HEK293 (cell line): ENCODE measurements around the gene LRRK1.

Source experiments
- CTCF ChIA-PET: fragments of 350-600 bp; formaldehyde crosslinking; extraction: SDS; loops from one replicate; lab custom pipeline; 2021; ENCODE audit warnings: antibody characterized with exemption; lab: Yijun Ruan, JAX
- POLR2A ChIA-PET: fragments of 300-600 bp; formaldehyde crosslinking; extraction: SDS; loops from one replicate; lab custom pipeline; 2020; ENCODE audit warnings: antibody characterized with exemption, inconsistent platforms; lab: Yijun Ruan, JAX
- H3K27ac ChIP-seq: fragments of 200-500 bp; sonication (Bioruptor generic); 2 replicates; pipeline ENCODE4 v1.5.1; 2014; ENCODE audit warnings: low read depth, low read length, control low read depth, inconsistent platforms; ENCODE audit errors: extremely low read depth
- H3K36me3 ChIP-seq, 2 experiments: fragments of 200-500 bp in 1 of 2; sonication (Bioruptor generic) in 1 of 2; 1 replicate in 1 of 2; 2 replicates in 1 of 2; pipeline ENCODE4 v1.5.1; 2014 to 2017; ENCODE audit warnings: inconsistent platforms in 2 of 2, low read length in 2 of 2; ENCODE audit not compliant: control insufficient read depth in 2 of 2, insufficient read depth in 1 of 2
- H3K4me1 ChIP-seq: fragments of 200-500 bp; sonication (Bioruptor generic); 2 replicates; pipeline ENCODE4 v1.5.1; 2014; ENCODE audit warnings: mild to moderate bottlenecking, low read length, inconsistent platforms; ENCODE audit not compliant: control insufficient read depth, insufficient read depth
- H3K4me3 ChIP-seq: 2 replicates; pipeline ENCODE4 v1.5.1; 2011; ENCODE audit warnings: low read depth, mild to moderate bottlenecking, control low read depth, low read length, moderate library complexity
- H3K9me3 ChIP-seq: fragments of 200-500 bp; sonication (Bioruptor generic); 2 replicates; pipeline ENCODE4 v1.5.1; 2014; ENCODE audit warnings: low read depth, low read length, inconsistent platforms; ENCODE audit not compliant: control insufficient read depth, insufficient read depth
- YY2 ChIP-seq: fragments of 450-650 bp; formaldehyde crosslinking; IDR thresholded peaks from 2 replicates; pipeline ENCODE4 v1.5.1; 2016; ENCODE audit warnings: missing biosample characterization, missing genetic modification characterization
- ZBTB10 ChIP-seq: fragments of 450-650 bp; formaldehyde crosslinking; IDR thresholded peaks from 2 replicates; pipeline ENCODE4 v1.5.1; 2016; ENCODE audit warnings: missing biosample characterization, missing genetic modification characterization
- ZBTB48 ChIP-seq: fragments of 450-650 bp; formaldehyde crosslinking; IDR thresholded peaks from 2 replicates; pipeline ENCODE4 v1.5.1; 2016; ENCODE audit warnings: missing biosample characterization, missing genetic modification characterization
- ZEB2 ChIP-seq: fragments of 450-650 bp; formaldehyde crosslinking; IDR thresholded peaks from 2 replicates; pipeline ENCODE4 v1.5.1; 2016; ENCODE audit warnings: missing biosample characterization, missing genetic modification characterization
- ZNF2 ChIP-seq: fragments of 450-650 bp; formaldehyde crosslinking; IDR thresholded peaks from 2 replicates; pipeline ENCODE4 v1.5.1; 2016; ENCODE audit warnings: missing biosample characterization, missing genetic modification characterization
- ZNF223 ChIP-seq: fragments of 450-650 bp; formaldehyde crosslinking; IDR thresholded peaks from 2 replicates; pipeline ENCODE4 v1.5.1; 2016; ENCODE audit warnings: missing biosample characterization, missing genetic modification characterization
- ZNF324 ChIP-seq: fragments of 450-650 bp; formaldehyde crosslinking; IDR thresholded peaks from 2 replicates; pipeline ENCODE4 v1.5.1; 2016; ENCODE audit warnings: missing biosample characterization, missing genetic modification characterization
- ZNF354C ChIP-seq: fragments of 450-650 bp; formaldehyde crosslinking; IDR thresholded peaks from 2 replicates; pipeline ENCODE4 v1.5.1; 2016; ENCODE audit warnings: missing biosample characterization, missing genetic modification characterization, low read depth, borderline replicate concordance
- ZNF416 ChIP-seq: fragments of 450-650 bp; formaldehyde crosslinking; IDR thresholded peaks from 2 replicates; pipeline ENCODE4 v1.5.1; 2016; ENCODE audit warnings: missing biosample characterization, missing genetic modification characterization
- ZNF488 ChIP-seq: fragments of 450-650 bp; formaldehyde crosslinking; IDR thresholded peaks from 2 replicates; pipeline ENCODE4 v1.5.1; 2016; ENCODE audit warnings: missing biosample characterization, missing genetic modification characterization
- ZNF513 ChIP-seq: fragments of 450-650 bp; IDR thresholded peaks from 2 replicates; pipeline ENCODE4 v1.5.1; 2018; ENCODE audit warnings: missing biosample characterization, missing genetic modification characterization
- ZNF518A ChIP-seq: fragments of 450-650 bp; formaldehyde crosslinking; conservative IDR thresholded peaks from 2 replicates; pipeline ENCODE4 v1.5.1; 2016; ENCODE audit warnings: low read depth, missing biosample characterization, missing genetic modification characterization
- ZNF521 ChIP-seq: fragments of 450-650 bp; formaldehyde crosslinking; IDR thresholded peaks from 2 replicates; pipeline ENCODE4 v1.5.1; 2017; ENCODE audit warnings: missing biosample characterization, mild to moderate bottlenecking, missing genetic modification characterization
- ZNF530 ChIP-seq: fragments of 450-650 bp; formaldehyde crosslinking; IDR thresholded peaks from 2 replicates; pipeline ENCODE4 v1.5.1; 2016; ENCODE audit warnings: low read depth, missing biosample characterization, missing genetic modification characterization
- ZNF549 ChIP-seq: fragments of 450-650 bp; IDR thresholded peaks from 2 replicates; pipeline ENCODE4 v1.5.1; 2018; ENCODE audit warnings: missing biosample characterization, missing genetic modification characterization, mild to moderate bottlenecking, inconsistent platforms, moderate library complexity
- ZNF830 ChIP-seq: fragments of 450-650 bp; IDR thresholded peaks from 2 replicates; pipeline ENCODE4 v1.5.0; 2018; ENCODE audit warnings: missing biosample characterization, missing genetic modification characterization, low read depth, mild to moderate bottlenecking, moderate library complexity
- ZSCAN4 ChIP-seq: fragments of 450-650 bp; formaldehyde crosslinking; IDR thresholded peaks from 2 replicates; pipeline ENCODE4 v1.5.1; 2017; ENCODE audit warnings: missing biosample characterization, missing genetic modification characterization

LRRK1 gene

GRCh38 chr15:101053261-101053660, 134.1 kb downstream of the LRRK1 start:
- no peaks in the 10 kb centered on the region for H3K9me3 ChIP-seq
- no peak overlapping the region for H3K4me3 ChIP-seq
- CTCF ChIA-PET: interaction anchor here (0.7 to 1.1 kb wide), 2 partner anchors 45 to 455 kb away, joined by 3 to 4 read pairs; no protein-coding TSS in a partner anchor
- POLR2A ChIA-PET: no interaction called here
- H3K36me3 ChIP-seq: no peaks in the 10 kb centered on the region; a peak in 1 of 3 replicates
- H3K4me1 ChIP-seq: no peaks in the 10 kb centered on the region
- H3K27ac ChIP-seq: no peak overlapping the region
- TF ChIP-seq ZNF416 (tag by site-specific recombination) (no peak), ZNF521 (tag by site-specific recombination) (no peak), ZNF324 (tag by site-specific recombination) (no peak), ZBTB10 (tag by site-specific recombination) (no peak), ZNF513 (tag by site-specific recombination) (no peak), ZEB2 (tag by site-specific recombination) (no peak), ZNF530 (tag by site-specific recombination) (no peak), ZNF518A (tag by site-specific recombination) (no peak), ZNF488 (tag by site-specific recombination) (no peak), ZBTB48 (tag by site-specific recombination) (no peak), ZNF223 (tag by site-specific recombination) (no peak), ZNF354C (tag by site-specific recombination) (no peak), ZNF830 (tag by site-specific recombination) (no peak), YY2 (tag by site-specific recombination) (no peak), ZNF2 (no peak), ZNF549 (tag by site-specific recombination) (no peak), ZSCAN4 (tag by site-specific recombination) (no peak)
